NCI-H748 (cell line): ENCODE data around the gene KIF26B.
"Not testable (repeated sequence)": the region's sequence is repeated elsewhere in the genome, so short reads cannot be mapped to it uniquely, and the experiment has no call there.

Source experiments
- DNase-seq: peaks from one replicate; lab custom pipeline; 2025; ENCODE audit not compliant: unreplicated experiment; lab: John Stamatoyannopoulos, UW

The KIF26B gene

GRCh38 chr1:245710961-245711903 lies 556.4 kb downstream of the KIF26B start:
- no peak for DNase-seq

GRCh38 chr1:245714027-245714426 lies 559.2 kb downstream of the KIF26B start:
- DNase-seq = not testable (repeated sequence)

- DNase-seq = no peak
Measured at GRCh38 chr1:245715291-245715701, 560.5 kb downstream of the KIF26B start.

GRCh38 chr1:245715970-245716369 lies 561.2 kb downstream of the KIF26B start:
- DNase-seq = no peak

GRCh38 chr1:245716561-245716960 lies 561.8 kb downstream of the KIF26B start:
- no peak for DNase-seq

- DNase-seq = no peak
Measured at GRCh38 chr1:245717611-245718010, 562.8 kb downstream of the KIF26B start.

- peak; percentile 5 for DNase-seq
Measured at GRCh38 chr1:245718123-245718522, 563.3 kb downstream of the KIF26B start.

GRCh38 chr1:245718951-245719350 lies 564.2 kb downstream of the KIF26B start:
- no peak for DNase-seq

- DNase-seq = no peak
Measured at GRCh38 chr1:245721488-245721887, 566.7 kb downstream of the KIF26B start.

GRCh38 chr1:245728035-245728434 lies 573.2 kb downstream of the KIF26B start:
- not testable (repeated sequence) for DNase-seq

GRCh38 chr1:245730801-245731200 lies 576.0 kb downstream of the KIF26B start:
- DNase-seq = no peak

- not testable (repeated sequence) for DNase-seq
Measured at GRCh38 chr1:245740336-245740735, 585.6 kb downstream of the KIF26B start.

GRCh38 chr1:245742896-245743295 lies 588.1 kb downstream of the KIF26B start:
- no peak for DNase-seq

- DNase-seq = no peak
Measured at GRCh38 chr1:245748240-245748639, 593.5 kb downstream of the KIF26B start.

- no peak for DNase-seq
Measured at GRCh38 chr1:245748646-245749045, 593.9 kb downstream of the KIF26B start.

- no peak for DNase-seq
Measured at GRCh38 chr1:245749053-245749452, 594.3 kb downstream of the KIF26B start.

GRCh38 chr1:245750261-245750660 lies 595.5 kb downstream of the KIF26B start:
- DNase-seq = no peak

- DNase-seq = no peak
Measured at GRCh38 chr1:245751116-245751515, 596.3 kb downstream of the KIF26B start.

- DNase-seq = no peak
Measured at GRCh38 chr1:245751726-245752470, 597.1 kb downstream of the KIF26B start.

- DNase-seq = no peak
Measured at GRCh38 chr1:245752561-245752960, 597.8 kb downstream of the KIF26B start.

GRCh38 chr1:245753807-245754206 lies 599.0 kb downstream of the KIF26B start:
- no peak for DNase-seq

GRCh38 chr1:245754463-245754961 lies 599.7 kb downstream of the KIF26B start:
- no peak for DNase-seq
